Activated CD8-positive, alpha-beta memory T cell treated with anti-CD3 and anti-CD28 coated beads for 48 hours (primary cell): ENCODE measurements around the gene ATP5ME.
A peak's percentile ranks its signal among the peaks of the same experiment; 100 is the strongest.

Source experiments
- DNase-seq, 3 experiments: peaks; one replicate each; pipeline ENCODE4 v3.0.0-alpha.2; 2020; ENCODE audit warnings: low read depth in 2 of 3, low spot score in 2 of 3

Gene ATP5ME

DNA sequence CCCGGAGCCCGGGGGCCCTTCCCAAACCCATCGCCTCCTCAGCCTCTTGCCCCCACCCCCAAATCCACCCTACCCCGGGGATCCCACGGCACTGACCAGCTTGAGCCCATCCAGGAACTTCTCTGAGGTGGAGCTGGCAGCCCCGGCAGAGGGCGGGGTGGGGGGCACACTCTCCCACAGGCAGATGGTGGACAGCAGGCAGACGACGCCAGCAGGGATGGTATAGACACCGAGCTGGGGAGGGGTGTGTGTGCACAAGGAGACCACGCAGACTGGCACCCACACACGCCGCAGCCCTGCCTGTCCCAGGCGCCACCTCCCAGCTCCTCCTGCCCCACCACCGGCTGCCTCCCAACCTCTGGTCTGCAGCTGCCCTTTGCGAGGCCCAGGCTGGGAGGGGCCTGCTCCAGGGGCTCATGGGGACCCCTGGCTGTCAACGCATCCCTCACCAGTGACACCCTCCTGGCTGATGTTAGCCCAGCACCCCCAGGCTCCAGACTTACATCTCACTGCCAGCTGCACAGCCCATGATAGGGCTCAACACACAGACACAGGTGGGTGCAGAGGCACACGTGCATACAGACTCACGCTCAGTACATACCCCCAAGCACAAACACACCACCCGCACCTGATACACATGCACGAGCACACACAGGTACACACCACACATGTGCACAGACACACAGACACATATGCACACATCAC, 10.7 kb upstream of the ATP5ME start:
- DNase-seq: no peak

DNA sequence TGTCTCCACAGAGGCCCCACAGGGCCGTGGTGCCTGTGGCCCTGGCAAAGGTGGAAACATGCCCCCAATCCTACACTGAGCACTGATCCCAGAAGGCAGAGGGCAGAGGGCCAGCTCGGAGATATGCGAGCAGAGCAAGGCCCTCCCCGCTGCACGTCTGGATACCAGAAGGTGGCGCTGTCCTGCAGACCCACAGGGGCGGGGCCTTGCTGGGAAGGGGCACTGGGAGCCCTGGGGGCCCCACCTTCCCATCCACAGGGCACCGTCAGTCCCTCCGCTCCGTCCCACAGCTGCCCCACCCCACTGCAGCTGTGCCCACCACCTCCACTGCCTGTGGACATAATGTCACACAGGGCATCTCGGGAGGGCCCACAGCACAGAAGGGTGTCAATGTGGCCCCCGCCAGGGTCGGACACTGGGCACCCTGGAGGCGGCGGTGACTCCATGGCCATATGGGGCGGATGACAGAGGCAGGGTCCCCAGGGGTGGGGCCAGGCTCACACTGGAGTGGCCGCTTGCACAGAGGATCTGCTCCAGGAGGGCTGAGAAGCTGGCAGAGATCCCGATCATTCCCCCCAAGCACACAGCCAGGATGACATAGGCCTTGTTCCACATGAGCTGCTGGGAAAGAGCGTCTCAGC, 10.0 kb upstream of the ATP5ME start:
- no peak for DNase-seq

DNA sequence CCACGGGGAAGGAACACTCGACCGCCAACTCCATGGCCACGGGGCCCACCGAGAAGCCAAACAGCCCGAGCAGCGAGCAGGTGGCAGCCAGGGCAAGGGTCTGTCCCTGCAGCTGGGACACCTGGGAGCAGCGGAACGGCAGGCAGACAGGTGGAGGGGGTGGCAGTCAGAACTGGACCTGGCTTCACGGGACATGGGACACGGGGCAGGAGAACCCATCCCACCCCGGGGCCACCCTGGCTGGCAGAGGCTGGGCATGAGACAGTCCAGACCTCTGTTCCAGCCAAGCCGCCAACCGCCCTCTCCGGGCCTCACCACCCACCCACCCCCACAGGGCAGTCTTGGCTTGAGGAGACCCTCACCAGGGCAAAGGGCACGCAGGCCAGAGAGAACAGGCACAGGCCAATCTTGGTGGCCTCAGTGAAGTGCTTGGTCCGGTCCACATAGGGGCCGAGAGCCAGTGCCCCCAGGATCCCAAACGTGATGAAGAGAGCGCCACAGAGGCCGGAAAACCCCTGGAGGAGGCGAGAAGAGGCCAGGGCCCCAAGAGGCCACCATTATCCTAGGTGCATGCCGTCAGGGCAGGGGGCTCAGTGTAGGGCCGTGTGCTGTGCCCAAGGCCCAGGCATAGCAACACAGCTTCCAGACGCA, 9.3 kb upstream of the ATP5ME start:
- DNase-seq: no peak

DNA sequence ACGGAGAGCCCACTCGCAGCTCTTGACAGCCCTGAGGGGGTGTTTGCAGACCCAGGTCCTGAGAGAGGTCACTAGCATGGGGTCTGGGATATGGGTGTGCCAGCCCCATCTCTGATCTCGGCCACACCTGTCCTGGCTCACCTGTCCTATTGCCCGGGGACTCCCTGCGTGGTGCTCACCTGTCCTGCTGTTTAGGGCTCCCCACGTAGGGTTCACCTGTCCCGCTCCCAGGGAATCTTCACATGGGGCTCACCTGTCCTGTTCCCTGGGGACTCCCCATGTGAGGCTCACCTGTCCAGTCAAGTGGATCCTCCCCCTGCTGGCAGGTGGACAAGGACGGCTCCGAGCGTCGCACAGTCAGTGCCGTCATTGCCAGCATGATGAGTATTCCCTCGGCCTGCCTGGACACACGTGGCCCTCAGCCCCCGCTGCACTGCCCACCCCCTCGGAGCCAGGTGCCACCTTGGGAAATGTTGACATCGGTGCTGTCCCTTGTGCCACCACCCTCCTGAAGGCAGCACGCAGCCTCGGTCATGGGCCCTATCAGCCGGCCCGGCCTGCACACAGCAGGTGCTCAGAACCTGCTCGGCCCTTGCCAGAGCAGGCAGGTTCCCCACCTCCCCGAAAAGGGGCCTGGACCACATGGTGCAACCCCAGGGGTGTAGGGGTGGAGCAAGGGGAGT, 8.6 kb upstream of the ATP5ME start:
- DNase-seq: no peak

DNA sequence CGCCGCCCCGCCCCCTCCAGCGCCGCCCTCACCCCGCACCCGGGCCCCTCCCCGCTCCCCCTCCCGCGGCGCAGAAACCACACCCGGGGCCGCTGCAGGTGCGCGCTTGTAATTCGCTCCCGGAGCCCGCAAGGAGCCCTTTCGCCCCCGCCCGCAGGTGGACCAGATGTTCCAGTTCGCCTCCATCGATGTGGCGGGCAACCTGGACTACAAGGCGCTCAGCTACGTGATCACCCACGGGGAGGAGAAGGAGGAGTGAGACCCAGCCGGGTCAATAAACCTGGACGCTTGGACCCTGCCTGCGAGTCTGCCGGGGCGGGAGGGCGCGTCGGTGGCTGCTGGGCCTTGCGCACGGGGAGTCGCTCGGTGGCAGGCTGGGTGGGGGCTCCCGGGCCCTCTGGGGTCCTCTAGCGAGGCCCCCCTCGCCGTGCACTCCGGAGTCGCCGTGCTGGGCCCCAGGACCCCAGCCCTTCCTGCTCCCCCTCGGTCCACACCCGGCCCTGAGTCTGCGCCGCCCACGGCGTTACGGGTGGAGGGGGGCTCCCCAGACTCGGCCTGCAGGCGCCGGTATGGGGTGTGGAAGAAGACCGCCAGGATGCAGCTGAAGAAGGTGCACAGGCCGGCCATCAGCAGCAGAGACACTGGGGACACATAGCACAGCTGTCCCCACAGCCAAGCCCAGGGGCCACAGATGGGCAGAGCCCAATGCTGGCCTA, 7.8 kb upstream of the ATP5ME start:
- no peak for DNase-seq

DNA sequence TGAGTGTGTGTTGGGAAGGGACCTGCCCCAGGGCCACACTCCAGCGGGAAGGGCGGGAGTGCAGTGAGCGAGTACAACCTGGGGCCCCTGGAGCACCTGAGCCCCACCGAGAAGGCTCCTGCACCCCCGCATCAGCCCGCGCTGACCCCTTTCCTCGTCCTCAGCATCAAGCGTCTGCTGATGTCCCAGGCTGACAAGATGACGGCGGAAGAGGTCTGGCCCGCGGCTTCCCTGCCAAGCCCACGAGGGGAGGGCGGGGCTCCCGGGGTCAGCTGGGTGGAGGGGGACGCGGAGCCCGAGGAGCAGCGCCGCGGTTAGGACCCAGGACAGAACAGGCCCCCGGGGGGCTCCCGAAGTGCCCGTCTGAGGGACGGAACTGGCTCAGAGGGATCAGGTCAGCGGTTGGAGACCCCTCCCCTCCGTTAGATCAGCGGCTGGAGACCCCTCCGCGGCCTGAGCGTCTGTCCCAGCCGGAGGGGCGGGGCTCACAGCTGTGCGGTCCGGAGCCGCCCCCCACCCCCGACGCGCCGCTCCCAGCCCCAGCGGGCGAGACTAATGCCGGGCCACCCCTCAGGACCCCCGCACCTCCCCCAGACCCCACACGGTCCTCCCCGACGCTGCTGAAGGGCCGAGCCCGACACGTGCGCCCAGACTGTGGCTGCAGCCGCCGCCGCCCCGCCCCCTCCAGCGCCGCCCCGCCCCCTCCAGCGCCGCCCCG, 7.0 kb upstream of the ATP5ME start:
- DNase-seq: peak in 1 of 3 experiments; percentile 38

DNA sequence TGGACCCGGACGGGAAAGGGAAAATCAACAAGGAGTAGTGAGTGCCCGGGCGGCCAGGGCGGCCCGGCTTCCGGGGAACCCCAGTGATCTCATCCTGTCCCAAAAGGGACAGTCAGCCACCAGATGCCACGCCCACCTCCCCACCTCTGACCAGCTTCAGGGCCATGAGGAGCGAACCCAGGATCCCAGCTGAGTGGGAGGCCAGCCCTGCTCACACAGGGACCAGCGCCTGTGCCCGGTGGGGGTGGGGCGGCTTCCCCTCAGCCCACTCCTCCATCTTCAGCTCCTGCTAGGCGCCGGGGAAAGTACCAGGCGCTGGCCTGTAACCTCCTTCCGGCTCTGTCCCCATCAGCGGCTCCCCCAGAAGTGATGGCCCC, 6.5 kb upstream of the ATP5ME start:
- DNase-seq: no peak

DNA sequence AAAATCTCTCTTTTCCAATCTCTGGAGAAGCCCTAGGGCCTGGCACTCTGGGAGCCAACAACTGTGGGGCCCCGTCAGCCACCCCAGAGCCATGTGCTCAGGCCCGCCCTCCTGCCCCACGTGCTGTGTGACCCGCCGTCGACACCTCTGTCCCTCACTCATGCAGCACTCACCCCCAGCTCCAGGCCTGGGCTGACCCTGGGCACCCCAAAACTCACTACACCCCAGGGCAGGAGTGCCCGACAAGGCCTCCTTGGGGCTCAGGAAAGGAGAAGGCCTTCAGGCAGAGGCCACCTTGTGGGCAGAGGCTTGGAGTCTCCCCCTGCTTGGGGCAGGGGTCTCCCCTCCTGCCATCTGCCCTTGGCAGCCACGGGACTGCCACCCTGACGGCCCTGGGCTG, 6.0 kb upstream of the ATP5ME start:
- no peak for DNase-seq

DNA sequence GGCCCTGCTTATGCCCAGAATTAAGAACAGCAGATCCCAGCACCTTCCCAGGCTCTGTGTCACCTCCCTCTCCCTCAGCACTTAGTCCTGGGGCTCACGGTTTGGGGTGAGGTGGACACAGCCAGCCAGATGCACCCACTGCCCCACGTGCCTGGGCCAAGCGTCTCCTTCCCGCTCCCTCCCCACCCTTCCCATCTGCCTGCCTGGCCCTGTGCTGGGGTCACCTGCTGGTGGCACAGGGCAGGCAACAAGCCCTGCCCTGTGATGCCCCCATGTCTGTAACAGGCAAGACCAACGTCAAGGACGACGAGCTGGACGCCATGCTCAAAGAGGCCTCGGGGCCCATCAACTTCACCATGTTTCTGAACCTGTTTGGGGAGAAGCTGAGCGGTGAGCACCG, 5.6 kb upstream of the ATP5ME start:
- DNase-seq: no peak

DNA sequence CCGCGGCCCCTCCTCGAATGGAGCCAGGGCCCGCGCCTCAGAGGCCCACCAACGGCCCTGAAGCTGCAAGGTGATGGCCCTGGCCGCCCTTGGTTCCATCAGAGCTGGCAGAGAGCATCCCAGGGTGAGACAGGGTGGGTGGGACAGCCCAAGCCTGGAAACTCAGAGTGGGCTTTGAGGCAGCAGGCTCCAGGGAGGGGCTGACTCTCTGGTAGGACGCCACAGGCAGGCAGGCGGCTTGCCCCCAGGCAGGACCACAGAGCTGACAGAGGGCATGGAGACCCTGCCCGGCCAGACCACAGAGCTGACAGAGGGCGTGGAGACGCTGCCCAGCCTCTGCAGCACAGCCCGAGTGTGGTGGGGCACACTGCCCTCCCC, 5.0 kb upstream of the ATP5ME start:
- no peak for DNase-seq

DNA sequence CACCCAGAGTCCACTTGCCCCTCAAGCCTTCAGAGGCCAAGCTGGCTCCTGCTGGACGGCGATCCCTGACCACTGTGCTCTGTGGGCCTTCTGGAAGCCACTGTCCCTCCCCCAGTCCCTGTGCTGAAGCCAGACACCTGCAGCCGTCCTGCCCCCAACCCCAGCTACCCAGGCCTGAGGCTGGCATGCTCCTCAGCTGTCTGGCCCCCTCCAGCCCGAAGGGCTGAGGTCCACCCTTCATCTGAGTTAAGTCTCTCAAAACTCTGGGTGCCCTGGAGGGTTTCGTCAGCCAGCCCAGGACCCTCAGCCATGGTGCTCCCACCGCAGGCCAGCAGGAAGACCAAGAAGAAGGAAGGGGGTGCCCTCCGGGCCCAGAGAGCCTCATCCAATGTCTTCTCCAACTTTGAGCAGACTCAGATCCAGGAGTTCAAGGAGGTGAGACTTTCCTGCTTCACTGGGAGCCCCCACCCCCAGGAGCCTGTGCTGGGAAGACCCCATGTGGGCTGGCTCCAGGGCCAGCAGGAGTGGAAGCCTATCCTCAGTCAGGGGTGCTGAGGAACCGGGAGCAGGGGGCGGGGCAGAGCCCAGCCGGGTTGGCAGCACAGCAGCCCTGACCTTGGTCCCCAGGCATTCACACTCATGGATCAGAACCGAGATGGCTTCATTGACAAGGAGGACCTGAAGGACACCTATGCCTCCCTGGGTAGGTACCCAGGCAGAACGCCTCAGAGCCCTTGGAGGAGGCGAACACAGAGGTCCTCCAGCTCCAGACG, 4.4 kb upstream of the ATP5ME start:
- no peak for DNase-seq

DNA sequence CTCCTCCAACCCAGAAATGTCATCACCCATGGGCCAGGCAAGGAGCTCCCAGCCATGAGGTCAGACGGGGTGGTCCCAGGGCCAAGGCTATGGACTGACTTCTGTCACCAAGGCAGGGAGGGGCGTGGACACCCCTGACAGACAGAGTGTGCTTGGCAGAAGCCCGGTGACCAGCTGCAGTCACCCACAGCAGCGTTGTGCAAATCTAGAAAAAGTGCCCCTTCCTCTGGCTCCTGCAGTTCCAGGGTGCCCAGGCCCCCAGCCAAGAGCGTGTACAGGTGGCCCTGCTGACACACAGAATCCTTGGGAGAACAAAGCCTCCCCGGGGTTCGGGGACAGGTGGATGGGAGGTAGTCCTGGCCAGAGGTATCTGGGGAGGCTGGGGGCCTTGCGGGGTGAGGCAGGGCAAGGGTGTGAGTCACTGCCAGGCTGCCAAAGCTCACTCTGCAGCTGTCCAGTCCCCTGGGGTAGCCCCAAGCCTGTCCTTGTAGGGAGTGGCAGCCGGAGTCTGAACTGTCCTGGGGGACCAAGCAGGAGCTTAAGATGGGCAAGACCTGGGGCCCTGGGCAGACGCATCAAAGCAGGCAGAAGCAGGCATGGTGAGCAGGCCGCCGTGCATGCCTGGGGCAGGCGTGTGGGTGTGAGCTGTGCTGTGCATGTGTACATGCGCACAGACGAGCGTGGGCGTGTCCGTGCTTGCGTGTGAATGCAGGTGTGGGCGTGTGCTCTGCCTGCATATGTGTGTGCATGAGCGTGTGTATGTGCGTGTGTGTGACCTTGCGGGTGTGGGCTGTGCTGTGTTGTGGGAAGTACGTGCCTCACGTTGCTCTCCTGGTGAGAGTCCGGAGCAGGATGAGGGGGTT, 3.6 kb upstream of the ATP5ME start:
- no peak for DNase-seq

DNA sequence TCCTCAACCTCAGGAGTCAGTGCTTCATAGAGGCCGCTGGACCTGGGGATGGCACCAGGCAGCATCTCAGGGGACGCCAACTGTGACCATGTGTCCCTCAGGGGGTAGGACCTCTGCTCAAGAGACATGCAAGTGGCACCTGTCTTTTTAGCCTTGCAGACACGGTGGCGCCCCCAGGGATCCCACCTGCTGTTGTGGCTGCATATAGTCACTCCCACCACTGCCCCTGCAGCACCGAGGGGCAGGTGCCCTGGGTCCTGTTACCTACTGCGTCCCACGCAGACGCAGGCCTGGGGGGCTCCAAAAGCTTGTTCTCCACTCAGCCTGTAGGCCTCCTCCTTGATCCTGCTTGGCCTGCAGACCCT, 2.8 kb upstream of the ATP5ME start:
- DNase-seq: no peak

DNA sequence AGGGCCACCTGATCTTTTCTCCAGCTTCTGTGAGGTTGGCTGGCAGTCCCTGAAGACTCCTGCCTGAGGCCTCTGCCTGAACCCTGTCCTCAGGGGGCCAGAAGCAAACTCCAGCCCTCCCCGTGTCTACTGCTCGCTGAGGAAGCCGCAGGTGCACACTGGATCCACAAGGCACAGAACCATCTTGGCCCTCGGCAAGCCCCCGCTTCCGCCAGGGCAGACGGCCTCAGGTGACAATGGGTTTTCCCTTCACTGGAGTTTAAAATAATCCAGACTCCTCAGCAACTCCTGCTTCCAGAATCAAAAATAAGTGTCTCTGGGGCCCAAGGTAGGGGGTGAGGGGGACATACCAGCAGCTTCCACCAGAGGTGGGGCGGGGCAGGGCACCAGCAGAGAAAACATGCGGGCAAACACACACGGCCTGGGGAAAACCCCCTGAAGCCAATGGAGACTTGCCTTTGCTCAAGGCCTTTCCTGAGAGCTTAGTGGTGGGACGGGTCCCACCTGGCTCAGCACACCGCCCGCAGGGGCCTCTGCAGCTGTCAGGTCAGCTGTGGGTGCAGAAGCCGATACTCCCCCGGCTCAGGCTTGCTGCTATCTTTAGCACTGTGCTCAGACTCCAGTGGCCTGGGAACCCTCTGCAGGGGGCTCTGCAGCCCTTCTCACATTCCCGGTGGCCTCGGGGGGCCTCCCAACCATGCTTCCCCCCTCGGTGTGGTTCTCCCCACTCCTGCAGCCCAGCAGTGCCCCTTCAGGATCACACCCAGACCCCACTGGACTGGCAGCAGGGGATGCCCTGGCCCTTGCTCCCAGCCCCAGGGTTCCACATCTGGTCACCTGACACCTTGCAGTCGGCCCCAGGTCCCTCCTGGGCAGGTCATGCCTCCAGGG, 2.1 kb upstream of the ATP5ME start:
- DNase-seq: no peak

DNA sequence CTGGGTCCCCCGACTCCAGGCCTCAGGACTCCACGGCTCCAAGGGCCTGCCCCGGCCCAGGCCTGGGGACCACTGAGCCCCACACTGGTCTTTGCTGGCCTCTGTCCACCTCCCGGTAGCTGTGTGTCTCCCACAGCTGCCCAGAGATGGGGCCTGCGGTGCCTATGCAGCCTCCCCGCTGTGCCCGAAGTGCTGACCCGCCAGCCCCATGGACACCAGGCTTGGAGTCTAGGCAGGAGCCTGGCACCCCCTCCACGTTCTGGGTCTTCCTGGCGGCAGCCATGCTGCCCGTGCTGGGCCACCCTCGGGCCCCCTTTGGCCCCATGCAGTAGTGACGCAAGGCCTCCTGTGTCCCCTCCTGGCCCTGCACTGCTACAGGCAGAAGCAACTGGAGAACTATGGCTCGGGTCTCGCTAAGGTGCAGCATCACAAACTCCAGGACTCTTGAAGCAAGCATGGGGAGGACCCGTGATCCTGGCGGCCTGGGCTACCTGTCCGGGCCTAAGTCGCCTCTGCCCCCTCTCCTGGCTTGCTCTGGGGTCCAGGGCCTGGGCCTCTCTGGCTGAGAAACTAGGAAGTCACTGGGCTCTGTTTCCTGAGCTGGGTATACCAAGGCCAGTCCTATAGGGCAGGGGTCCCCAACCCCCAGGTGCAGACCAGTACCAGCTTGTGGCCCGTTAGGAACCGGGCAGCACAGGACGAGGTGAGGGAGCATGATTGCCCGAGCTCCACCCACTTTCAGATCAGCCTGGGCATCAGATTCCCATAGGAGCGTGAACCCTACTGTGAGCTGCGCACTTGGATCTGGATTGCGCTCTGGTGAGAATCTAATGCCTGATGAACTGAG, 1.2 kb upstream of the ATP5ME start:
- no peak for DNase-seq

DNA sequence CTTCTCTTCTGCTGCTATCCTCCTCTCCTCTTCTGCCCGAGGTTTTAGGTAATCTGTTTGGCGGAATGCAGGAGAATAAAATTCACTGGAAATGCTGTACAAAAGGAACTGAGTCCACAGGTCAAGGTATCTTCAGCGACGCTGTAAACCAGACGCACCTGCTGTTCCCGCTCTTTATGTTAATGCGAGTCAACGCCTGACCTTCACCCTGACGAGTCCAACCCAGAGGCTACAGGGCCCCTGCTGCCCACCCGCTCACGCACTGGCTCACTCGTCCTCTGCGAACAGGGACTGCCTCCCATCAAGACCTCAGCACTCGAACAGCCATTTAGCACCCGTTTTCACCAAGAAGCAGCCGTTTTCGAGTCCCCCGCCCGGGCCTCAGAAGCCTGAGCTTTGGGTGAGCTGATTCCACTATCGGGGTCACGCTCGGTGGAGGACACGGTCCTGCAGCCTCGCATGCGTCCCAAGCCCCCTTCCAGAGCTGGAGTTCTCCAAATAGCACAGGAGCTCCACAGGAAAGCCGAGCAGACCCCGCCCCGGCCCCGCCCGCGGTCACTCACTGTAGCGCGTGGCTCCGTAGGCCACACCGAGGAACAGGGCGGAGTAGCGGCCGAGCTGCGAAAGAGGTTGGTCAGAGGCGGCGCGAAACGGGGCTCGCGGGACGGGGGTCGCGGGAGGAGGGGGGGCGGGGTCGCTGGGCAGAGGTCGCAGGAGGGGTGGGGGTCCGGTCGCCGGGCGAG, 556 bp downstream of the ATP5ME start:
- no peak for DNase-seq

DNA sequence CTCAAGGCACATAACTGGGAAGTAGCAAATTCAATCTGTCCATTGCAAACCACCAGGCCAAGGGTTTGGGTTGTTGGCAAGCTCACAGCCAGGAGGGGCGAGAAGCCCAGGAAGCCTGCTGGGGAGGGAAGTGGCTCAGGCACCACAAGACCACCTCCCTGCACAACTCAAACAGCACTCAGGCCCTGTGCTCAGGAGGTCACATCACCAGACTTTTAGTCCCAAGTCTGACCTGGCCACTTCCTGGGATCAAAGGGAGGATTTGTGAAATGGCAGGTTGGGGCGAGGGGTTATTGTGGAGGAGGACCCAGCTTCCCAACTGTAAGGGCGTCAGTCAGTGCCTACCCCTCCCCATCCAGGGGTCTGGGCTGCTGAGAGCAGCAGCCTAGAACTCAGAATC, 2.3 kb downstream of the ATP5ME start:
- no peak for DNase-seq
